GM21367 (cell line): ENCODE measurements around the gene CTSD.

ENCODE experiments used
- ATAC-seq: cut with Tn5 transposase; IDR thresholded peaks from one replicate; pipeline ENCODE4 v1.9.1; 2021; ENCODE audit not compliant: unreplicated experiment

CTSD gene

DNA sequence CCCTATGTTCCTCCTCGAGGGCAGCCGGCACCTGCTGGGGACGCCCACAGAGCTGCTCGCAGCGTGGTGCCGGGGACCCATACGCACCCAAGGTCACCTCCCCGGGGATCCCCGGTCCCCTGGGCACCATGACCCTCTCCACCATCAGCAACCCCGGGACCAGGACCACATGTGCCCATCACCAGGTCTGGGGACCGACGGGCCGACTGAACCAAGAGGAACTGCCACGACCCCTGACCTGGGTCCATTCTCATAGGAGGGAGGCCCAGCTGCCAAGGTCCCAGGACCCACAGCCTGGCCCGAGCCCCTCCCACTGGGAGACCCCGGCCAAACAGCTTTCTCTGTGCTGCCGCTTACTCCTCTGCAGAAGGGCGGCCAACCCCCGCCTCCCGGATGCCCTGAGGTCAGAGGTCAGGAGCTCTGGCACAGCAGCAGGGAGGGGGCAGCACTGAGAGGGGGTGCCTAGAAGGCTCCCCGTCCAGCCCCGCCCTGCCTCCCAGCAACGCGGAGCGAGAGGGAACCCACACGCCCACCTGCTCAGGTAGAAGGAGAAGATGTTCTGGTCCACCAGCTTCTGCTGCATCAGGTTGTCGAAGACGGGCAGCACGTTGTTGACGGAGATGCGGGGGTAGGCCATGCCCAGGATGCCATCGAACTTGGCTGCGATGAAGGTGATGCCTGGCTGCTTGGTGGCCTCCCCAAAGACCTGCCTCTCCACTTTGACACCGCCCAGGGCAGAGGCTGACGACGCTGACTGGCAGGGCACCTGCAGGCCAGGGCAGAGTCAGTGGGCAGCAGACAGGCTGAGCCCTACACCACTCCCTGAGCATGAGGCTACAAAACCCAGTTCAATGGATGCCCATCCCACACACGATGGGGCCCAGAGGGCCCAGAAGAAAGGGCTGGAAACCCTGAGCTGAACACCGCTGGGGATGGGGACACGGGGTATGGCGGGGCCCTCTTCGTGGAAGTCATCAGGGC is 6.6 kb downstream of the CTSD start:
- ATAC-seq = no peak

DNA sequence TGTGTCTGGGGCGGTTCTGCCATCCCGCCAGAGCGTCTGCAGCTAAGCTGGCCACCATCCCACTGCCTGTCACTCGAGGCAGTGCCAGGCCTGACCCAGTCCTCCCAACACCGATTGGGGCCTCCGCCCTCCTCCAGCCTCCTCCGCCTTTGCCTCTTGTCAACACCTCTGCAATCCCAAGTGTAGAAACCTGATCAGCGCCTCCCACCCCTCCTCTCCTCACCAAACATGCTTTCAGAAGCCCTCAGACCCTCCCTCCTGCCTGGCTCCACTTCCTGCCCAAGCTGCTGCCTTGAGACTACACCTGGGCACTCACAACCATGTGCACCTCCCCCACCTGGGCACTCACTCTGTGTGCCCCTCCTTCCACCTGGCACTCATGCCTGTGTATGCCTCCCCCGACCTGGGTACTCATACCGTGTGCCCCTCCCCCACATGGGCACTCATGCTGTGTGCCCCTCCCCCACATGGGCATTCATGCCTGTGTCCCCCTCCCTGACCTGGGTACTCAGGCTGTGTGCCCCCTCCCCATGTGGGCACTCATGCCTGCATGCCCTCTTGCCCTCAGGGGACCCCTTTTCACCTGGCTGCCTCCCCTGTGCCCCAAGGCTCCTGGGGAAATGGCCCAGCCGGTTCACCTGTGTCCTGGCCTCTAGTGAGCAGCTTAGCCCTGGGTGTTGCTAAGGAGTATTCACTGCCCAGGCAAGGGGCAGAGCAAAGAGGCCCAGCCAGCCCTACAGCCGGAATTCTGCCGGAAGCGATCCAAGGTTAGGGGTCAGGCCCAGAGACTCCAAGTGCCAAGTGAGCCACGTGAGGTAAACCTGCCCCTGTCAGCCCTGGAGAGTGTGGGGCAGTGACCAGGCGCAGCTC is 7.8 kb downstream of the CTSD start:
- no peak for ATAC-seq

DNA sequence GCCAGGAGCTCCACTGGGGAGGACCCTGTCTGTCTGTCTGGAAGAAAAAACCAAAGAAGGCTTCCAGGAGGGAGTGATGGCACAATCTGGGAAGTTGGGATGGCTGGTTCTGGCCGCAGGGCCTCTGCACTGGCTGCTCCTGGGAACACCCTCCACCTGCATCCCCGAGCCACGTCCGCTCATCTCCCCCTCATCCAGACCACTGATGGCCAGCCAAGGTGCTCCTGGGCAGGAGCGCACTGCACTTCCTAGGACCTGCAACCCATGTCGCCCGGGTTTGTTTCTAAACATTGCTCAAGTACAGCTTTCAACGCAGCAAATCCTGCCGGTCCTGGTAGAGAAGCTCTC is 8.4 kb downstream of the CTSD start:
- no peak for ATAC-seq

DNA sequence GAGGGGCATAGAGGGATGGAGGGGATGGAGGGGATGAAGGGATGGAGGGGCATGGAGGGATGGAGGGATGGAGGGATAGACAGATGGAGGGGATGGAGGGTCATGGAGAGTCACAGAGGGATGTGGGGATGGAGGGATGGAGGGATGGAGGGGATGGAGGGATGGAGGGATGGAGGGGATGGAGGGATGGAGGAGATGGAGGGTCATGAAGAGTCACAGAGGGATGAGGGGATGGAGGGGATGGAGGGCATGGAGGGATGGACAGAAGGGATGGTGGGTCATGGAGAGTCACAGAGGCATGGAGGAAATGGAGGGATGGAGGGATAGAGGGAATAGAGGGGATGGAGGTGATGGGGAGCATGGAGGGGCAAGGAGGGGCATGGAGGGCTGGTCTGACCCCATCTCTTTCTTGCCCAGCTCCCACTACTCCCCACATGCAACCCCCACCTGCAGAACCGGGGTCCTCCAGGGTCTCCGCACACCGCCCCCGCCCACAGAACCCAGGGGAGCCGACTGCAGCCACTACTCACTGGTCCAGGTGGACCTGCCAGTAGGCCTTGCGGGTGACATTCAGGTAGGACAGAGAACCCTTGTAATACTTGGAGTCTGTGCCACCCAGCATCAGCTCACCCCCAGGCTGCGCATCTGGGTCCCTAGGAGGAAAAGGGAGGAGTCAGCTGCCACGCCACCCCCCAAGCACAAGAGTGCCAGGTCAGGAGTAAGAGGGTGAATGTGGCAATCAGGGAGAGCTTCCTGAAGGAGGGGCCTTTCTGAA is 9.2 kb downstream of the CTSD start:
- ATAC-seq = no peak

DNA sequence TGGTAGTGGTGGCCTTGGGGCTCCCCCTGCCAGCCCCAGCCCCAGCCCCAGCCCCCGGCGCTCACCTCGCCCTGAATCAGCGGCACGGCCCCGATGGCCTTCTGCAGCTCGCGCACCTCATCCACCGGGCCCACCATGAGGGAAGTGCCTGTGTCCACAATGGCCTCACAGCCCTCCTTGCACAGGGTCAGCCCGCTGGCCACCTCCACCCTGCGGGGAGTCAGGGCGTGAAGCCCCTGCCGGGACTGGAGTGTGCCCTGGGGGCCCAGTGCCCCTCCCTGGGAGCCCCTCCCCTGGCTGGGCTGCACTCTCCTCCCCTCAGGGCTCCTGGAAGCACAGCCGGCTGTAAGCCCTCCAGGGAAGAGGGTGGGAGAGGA is 9.8 kb downstream of the CTSD start:
- ATAC-seq = no peak

DNA sequence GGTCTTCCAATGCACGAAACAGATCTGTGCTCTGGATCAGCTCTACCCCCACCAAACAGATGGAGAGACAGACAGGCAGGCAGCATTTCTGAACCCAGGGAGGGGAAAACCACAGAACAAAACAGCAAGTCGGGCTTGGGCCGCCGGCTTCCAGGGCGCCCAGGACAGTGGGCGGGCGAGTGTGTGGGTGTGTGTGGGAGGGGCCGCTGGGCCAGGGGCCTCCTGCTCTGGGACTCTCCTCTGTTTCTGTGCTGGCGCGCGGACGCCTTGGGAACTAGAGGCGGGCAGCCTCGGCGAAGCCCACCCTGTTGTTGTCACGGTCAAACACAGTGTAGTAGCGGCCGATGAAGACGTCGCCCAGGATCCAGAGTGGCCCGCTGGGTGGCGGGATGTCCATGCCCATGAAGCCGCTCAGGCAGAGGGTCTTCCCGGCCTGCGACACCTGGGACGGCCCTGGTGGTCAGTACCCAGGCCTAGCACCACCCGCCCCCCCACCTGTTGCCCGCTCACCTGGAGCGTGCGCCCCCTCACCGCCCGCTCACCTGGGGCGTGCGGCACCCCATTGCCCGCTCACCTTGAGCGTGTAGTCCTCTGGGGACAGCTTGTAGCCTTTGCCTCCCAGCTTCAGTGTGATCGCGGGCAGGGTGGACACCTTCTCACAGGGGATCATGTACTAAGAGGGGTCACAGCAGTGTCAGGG is 10.3 kb downstream of the CTSD start:
- ATAC-seq = no peak

DNA sequence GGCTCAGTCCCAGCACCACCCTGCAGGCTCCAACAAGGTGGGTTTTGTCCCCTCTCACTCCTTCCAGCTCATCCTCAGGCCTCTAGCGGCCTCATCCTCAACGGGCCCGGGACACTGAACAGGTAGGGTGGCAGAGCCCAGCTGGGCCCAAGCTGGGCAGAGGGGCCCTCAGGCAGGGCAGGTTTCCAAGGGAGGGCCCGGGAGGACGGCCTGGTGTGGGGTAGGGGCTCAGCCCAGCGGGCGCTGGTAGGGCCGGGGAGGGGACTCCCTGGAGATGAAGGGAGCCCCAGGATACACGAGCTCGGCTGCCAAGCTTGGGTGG is 10.9 kb downstream of the CTSD start:
- no peak for ATAC-seq

DNA sequence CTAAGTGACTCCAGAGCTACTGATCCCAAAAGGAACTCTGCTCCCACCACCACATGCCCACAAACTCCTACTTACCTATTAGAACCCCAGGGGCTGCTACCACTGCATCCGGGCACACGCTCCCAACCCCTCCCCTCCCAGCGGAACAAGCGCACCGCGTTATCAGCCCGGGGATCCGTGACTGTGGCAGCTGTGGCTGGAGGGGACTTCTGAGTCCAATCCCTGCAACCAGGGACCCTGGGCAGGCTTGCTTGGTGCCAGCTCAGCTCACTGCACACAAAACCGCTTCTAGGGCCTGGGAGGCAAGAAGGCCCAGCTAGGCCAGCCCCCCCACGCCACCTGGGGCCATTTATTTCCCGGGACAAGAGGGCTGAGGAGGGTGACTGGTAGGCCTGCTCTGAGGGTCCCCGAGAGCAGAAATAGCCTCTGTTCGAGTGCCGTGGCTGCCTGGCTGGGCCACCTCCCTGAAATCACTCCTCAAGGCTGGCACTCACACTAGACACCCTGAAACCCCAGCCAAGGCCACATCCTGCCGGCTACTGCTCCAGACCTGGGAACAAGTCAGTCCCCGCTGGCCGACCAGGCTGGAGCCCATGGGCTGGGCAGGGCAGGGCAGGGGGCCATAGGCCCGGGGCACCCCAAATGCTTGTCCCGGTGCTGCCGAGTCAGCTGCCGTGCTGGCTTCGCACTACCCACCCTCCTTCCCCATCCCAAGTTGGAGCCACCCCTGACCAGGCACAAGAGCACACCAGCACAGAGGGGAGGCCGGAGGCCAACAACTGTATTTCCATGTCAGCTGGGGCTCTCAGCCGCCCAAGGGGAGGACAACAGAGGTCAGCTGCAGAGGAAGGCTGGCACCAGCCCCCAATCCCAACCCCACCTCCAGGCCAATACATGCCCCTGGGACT is 11.5 kb downstream of the CTSD start:
- no peak for ATAC-seq

DNA sequence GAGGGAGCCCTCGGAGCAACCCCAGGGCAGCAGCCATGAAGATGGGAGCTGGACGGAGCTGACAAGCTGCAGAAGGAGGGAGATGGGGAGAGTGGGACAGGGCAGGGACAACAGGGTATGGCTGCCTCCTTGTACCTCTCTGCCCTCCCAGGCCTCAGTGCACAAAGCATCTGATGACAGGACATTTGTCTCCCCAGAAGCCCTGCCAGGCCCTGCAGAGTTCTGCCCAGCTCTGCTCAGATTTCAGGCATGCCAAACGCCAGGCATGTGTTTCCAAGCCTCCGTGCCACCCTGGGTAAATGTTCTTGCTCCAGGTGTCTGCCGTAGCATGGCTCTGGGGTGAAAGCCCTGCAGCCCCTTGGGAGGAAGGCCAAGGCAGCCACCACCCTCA is 12.2 kb downstream of the CTSD start:
- no peak for ATAC-seq

DNA sequence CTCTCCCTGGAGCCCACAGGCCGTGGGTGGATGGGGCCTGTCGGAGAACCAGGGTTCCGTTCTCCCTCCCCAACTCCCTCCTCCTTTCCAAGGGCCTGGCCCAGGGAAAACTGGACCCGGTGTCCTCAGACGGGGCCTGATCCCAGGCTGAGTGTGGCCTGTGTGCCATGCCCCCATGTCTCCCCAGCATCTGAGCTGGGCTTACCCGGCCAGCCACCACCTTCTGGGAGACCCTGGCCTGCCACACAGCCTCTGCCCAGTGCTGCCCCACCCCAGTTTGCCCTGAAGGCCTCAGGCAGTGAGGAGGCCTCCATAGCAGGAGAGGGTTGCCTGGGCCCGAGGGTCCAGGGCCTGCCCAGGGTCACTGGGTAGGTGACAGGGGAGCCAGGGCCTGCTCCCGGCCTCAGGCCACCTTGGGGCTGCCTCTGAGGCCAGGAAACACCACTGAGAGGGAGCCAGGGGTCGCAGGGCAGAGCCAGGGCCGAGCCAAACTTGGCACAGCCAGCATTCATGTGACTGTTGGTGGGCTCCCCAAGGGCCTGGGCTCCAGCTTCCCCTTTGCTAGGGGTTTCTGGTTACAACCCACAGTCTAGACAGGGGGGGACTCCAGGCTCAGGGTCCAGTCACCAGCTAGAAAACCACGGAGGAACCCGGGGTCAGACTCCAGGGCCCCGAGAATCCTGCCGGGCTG is 12.7 kb downstream of the CTSD start:
- ATAC-seq = no peak

DNA sequence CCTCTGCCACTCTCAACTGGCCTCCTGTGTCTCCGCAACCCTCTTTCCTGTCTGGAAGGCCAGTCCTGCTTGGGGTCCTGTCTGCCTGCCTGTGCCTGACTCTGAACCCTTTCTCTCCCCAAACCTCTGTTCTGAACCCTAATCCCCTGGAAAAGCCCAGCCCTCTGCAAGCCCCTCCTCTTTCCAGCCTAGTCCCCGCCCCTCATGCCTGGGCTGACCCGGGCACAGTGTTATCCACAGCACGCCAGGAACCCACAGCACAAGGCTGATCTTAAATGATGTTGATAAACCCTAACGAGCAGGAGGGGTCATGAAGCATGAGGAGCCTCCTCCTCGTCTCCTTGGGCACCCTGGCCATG is 13.3 kb downstream of the CTSD start, which contains the start of gene IFITM10:
Gene IFITM10 (minus strand): TSS at position 115 of the 359 bp plus-strand sequence. CDS start 153 bp downstream, outside the sequence.
- no peak for ATAC-seq

DNA sequence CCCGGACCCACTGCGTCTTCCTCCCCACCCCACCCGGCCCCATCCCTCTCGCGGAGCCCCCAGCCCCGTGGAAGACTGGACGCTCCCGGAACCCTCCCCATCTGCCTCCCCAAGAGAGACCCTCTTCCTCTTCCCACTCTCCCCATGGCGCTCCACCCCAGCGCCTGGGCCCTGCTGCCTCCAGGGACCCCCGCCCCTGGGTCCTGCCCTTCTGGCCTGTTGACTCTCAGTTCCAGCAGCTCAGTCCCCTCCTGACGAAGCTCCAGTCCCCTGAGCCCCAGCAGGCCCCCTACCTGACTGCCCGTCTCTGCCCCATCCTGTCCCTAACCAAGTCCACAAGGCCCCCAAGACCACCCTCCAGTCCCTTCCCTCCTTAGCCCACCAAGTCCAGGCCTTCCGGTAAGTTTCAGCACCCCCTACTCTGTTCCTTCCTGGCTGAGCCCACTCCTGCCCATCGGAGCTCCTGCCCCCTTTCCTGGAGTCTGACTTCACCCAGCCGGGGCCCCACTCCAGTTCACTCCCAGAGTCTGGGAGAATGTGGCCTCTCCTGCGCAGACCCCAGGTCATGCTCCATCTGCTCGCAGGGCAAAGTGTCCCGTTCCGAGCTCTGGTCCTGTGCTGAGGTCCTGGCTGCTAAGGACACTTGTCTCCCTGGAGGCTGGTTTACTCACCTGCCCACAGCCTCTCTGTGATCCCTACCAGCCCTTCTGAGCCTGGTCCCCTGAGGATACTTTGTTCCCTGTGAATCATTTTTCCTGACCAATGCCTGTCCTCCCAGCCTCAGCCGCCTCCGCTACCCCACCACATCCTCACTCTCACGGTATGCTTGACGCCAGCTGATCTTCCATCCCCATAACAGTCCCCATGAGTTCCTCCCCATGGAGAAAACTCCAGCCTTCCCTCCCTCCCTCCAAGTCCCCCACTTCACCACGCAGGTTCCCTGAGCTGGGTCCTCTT is 14.1 kb downstream of the CTSD start:
- ATAC-seq = no peak

DNA sequence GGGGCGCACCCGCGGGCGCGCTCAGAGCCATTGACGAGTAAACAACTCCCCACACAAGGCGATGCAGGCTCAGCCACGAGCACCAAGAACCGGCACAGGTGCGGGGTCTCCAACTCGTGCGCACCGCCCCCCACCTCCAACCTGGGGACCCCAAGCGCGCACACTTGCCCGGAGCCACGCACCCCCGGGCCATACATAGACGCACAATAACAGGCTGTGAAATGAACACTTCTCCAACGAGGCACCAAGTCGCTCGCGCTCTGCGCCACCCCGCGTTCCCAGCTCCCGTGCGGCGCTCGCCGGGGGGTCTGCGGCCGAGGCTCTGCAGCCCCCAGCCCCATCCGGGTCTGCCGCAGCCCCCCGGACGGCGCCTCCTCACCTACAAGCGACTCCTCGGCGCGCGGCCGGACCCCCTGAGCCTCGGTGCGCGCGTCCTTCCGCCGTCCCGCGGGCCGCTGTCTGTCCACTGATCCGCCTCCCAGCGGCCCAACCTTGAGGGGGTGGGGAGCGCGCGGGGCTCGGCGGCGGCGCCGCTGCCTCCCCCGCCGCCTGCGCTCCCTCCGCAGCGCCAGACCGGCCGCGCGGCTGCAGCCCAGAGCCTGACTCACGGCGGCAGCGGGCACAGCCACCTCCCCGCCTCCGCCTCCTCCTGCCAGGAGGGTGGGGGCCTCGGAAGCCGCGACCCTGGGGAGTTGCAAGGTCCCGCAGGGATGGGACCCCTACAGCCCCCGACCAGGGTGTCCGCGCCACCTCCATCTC is 14.9 kb downstream of the CTSD start:
- no peak for ATAC-seq

DNA sequence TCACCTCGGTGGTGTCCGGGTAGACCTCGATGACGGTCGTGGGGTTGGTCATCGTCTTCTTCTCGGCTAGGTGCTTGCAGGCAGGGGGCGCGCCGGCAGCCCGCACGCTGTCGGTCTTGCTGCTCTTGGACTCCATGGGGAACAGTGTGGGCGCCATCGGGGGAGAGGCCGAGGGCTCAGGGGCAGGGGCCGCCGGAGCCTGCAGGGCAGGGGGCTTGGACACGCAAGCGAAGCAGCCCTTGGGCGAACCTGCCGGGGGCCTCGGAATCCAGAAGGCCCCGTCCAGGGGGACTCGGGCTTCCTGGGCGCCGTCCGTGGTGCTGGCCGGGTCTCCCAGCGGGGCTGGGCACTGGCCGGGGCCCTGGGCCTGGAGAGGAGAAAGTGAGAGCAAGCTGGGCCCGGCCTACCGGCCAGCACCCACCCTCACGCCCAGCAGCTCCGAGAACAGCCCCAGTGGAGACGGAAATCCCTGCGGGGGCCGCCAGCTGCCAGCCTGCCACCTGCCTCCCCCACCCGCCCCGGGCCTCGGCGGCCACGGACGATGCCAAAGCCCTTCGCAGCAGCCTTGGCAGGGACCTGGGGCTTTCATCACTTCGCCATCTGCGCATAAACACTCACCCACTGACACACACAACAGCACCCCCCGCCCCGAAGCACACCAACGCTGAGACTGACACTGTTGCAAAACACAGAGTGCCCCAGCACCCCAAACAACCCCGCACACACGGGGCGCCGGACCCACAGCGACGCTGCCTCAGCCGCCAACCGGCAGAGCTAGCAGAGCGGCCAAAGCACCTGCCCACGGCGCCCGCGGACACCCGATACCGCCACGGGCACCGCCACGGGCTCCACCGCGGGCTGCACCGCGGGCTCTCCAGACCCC is 15.7 kb downstream of the CTSD start:
- no peak for ATAC-seq

DNA sequence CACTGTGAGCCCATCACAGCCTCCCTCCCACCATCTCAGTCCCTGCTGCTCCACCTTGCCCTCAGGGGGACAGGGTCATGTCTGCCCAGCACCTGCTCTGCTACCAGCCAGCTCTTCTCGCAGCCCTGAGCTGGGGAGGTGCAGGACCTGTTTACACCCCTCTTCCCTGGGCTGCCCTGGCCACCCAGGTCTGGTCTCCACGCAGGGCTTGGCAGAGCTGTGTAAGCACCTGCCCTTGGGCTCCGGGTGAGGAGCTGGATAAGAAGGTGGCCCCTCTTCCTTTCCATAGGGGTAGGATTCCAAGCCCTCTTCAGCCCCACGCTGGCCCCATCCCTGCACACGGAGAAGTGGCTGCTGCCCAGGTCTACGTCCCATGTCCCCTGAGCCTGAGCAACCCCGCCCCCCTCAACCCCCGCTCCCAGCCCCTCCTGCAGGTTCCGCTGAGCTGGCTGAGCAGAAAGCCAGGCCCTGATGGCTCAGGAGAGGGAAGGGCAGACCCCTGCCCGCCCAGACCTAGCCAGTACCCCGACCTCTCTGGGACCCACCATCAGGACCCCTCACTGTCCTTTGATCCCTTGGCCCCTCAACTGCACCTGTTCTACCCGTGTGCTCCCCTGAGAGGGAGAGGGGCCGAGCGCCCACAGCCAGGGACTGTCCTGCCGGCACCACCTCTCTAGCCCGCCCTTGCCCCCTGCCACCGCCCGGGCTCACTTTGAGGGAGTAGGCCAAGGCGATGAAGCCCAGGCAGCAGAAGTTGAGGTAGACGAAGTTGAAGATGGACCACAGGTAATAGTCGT is 16.6 kb downstream of the CTSD start:
- no peak for ATAC-seq

DNA sequence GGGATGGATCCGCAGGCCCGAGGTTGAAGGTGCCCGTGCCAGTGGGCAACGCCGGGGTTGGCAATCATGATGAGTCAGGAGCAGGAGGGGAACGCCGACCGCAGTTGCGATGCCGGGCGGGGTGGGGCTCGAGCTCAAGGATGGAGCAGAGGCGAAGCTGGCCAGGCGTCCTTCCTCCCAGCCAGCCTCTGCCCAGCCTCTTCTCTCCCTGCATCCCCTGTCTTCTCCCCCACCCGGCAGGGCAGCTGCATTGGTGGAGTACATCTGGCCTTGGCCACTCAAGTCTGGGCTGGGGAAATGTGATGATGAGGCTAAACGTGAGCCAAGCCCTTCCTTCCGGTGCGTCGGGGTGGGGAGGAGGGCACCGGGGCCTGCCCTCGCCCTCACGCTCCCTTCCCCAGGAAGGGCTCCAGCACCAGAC is 17.2 kb downstream of the CTSD start:
- ATAC-seq = no peak
